HEK293 (cell line): ENCODE data around the gene LCMT1.

Experiments
- SP3 ChIP-seq: fragments of 450-650 bp; formaldehyde crosslinking; IDR thresholded peaks from 2 replicates; pipeline ENCODE4 v1.5.1; 2016; ENCODE audit warnings: missing biosample characterization, missing genetic modification characterization
- YY2 ChIP-seq: fragments of 450-650 bp; formaldehyde crosslinking; IDR thresholded peaks from 2 replicates; pipeline ENCODE4 v1.5.1; 2016; ENCODE audit warnings: missing biosample characterization, missing genetic modification characterization
- ZBTB48 ChIP-seq: fragments of 450-650 bp; formaldehyde crosslinking; IDR thresholded peaks from 2 replicates; pipeline ENCODE4 v1.5.1; 2016; ENCODE audit warnings: missing biosample characterization, missing genetic modification characterization
- ZFHX2 ChIP-seq: fragments of 450-650 bp; formaldehyde crosslinking; conservative IDR thresholded peaks from 2 replicates; pipeline ENCODE4 v1.5.1; 2016; ENCODE audit warnings: missing biosample characterization, missing genetic modification characterization
- ZNF223 ChIP-seq: fragments of 450-650 bp; formaldehyde crosslinking; IDR thresholded peaks from 2 replicates; pipeline ENCODE4 v1.5.1; 2016; ENCODE audit warnings: missing biosample characterization, missing genetic modification characterization
- ZNF324 ChIP-seq: fragments of 450-650 bp; formaldehyde crosslinking; IDR thresholded peaks from 2 replicates; pipeline ENCODE4 v1.5.1; 2016; ENCODE audit warnings: missing biosample characterization, missing genetic modification characterization
- ZNF335 ChIP-seq: fragments of 450-650 bp; formaldehyde crosslinking; conservative IDR thresholded peaks from 2 replicates; pipeline ENCODE4 v1.5.1; 2016; ENCODE audit warnings: missing biosample characterization, missing genetic modification characterization
- ZNF37A ChIP-seq: fragments of 450-650 bp; IDR thresholded peaks from 2 replicates; pipeline ENCODE4 v1.5.1; 2018; ENCODE audit warnings: missing biosample characterization, missing genetic modification characterization
- ZNF433 ChIP-seq: fragments of 450-650 bp; formaldehyde crosslinking; IDR thresholded peaks from 2 replicates; pipeline ENCODE4 v1.5.1; 2016; ENCODE audit warnings: missing biosample characterization, missing genetic modification characterization, low read depth
- ZNF529 ChIP-seq: fragments of 450-650 bp; formaldehyde crosslinking; IDR thresholded peaks from 2 replicates; pipeline ENCODE4 v1.5.1; 2017; ENCODE audit warnings: missing genetic modification characterization, missing biosample characterization; ENCODE audit not compliant: insufficient replicate concordance
- ZNF558 ChIP-seq: fragments of 450-650 bp; formaldehyde crosslinking; IDR thresholded peaks from 2 replicates; pipeline ENCODE4 v1.5.1; 2016; ENCODE audit warnings: missing biosample characterization, missing genetic modification characterization
- ZNF621 ChIP-seq: fragments of 450-650 bp; formaldehyde crosslinking; IDR thresholded peaks from 2 replicates; pipeline ENCODE4 v1.5.1; 2017; ENCODE audit warnings: missing biosample characterization, missing genetic modification characterization
- ZNF623 ChIP-seq: fragments of 450-650 bp; formaldehyde crosslinking; IDR thresholded peaks from 2 replicates; pipeline ENCODE4 v1.5.1; 2016; ENCODE audit warnings: missing biosample characterization, missing genetic modification characterization
- ZNF626 ChIP-seq: fragments of 450-650 bp; sonication (Bioruptor Pico); formaldehyde crosslinking; IDR thresholded peaks from 2 replicates; pipeline ENCODE4 v1.5.1; 2018; ENCODE audit warnings: missing biosample characterization, missing genetic modification characterization, inconsistent platforms
- ZNF664 ChIP-seq: fragments of 450-650 bp; formaldehyde crosslinking; IDR thresholded peaks from 2 replicates; pipeline ENCODE4 v1.5.1; 2016; ENCODE audit warnings: missing biosample characterization, missing genetic modification characterization
- ZNF785 ChIP-seq: fragments of 450-650 bp; formaldehyde crosslinking; IDR thresholded peaks from 2 replicates; pipeline ENCODE4 v1.5.1; 2016; ENCODE audit warnings: missing biosample characterization, missing genetic modification characterization
- TF ChIP-seq, protein P1 (sequence below): fragments of 450-650 bp; formaldehyde crosslinking; IDR thresholded peaks from 2 replicates; pipeline ENCODE4 v1.5.1; 2016; ENCODE audit warnings: missing biosample characterization, missing genetic modification characterization, borderline replicate concordance
- TF ChIP-seq, protein P2 (sequence below): fragments of 450-650 bp; formaldehyde crosslinking; optimal IDR thresholded peaks from 2 replicates; pipeline ENCODE3; 2016; ENCODE audit warnings: missing biosample characterization, mild to moderate bottlenecking, missing genetic modification characterization
- TF ChIP-seq, protein P3 (sequence below): fragments of 450-650 bp; formaldehyde crosslinking; IDR thresholded peaks from 2 replicates; pipeline ENCODE4 v1.5.1; 2016; ENCODE audit warnings: missing biosample characterization, missing genetic modification characterization
- TF ChIP-seq, protein P4 (sequence below): fragments of 450-650 bp; formaldehyde crosslinking; IDR thresholded peaks from 2 replicates; pipeline ENCODE4 v1.5.1; 2016; ENCODE audit warnings: missing biosample characterization, missing genetic modification characterization
- TF ChIP-seq, protein P5 (sequence below): fragments of 450-650 bp; formaldehyde crosslinking; IDR thresholded peaks from 2 replicates; pipeline ENCODE4 v1.5.1; 2016; ENCODE audit warnings: missing biosample characterization, missing genetic modification characterization
- TF ChIP-seq, protein P6 (sequence below): fragments of 450-650 bp; formaldehyde crosslinking; IDR thresholded peaks from 2 replicates; pipeline ENCODE4 v1.5.0; 2017; ENCODE audit warnings: missing biosample characterization, missing genetic modification characterization, borderline replicate concordance
- TF ChIP-seq, protein P7 (sequence below): fragments of 450-650 bp; formaldehyde crosslinking; IDR thresholded peaks from 2 replicates; pipeline ENCODE4 v1.5.1; 2017; ENCODE audit warnings: missing biosample characterization, missing genetic modification characterization
- TF ChIP-seq, protein P8 (sequence below): fragments of 450-650 bp; formaldehyde crosslinking; IDR thresholded peaks from 2 replicates; pipeline ENCODE4 v1.5.1; 2016; ENCODE audit warnings: missing biosample characterization, missing genetic modification characterization

LCMT1 gene

DNA sequence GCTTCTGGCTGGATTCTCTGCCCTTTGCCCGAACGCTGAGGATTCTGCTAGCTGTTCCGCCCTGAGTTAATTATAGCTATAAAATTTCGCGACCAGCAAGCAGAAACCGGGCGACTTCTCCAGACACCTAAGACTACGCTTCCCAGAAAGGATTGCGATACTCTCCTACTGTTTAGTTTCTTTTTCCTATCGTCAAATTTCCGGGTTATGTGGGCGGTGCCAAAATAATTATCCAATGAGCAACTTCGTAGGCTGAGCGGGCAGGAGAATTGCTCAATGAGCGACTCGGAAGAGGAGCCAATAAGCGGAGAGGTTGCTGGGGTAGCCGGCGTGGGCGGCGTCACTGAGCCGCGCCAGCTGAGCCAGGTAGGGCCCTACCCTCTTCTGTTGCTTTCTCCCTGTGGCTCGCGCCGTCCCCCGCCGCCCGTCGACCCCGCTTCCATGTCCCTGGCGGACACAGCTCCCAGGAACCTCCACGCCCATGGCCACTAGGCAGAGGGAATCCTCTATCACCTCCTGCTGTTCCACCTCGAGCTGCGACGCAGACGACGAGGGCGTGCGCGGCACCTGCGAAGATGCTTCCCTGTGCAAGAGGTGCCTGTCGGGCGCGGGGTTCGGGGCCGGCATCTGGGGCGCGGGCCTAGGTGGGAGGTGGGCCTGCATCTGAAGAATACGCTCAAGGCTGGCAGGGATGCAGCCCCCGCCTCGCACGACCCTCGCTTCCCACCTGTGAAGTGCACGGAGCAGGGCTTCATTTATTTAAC is at the start of gene LCMT1 (continued):
- TF ChIP-seq, protein P1, sequence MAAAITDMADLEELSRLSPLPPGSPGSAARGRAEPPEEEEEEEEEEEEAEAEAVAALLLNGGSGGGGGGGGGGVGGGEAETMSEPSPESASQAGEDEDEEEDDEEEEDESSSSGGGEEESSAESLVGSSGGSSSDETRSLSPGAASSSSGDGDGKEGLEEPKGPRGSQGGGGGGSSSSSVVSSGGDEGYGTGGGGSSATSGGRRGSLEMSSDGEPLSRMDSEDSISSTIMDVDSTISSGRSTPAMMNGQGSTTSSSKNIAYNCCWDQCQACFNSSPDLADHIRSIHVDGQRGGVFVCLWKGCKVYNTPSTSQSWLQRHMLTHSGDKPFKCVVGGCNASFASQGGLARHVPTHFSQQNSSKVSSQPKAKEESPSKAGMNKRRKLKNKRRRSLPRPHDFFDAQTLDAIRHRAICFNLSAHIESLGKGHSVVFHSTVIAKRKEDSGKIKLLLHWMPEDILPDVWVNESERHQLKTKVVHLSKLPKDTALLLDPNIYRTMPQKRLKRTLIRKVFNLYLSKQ (tag by site-specific recombination) = no peak
- TF ChIP-seq YY2 (no peak), ZNF558 (tag by site-specific recombination) (no peak), ZNF623 (tag by site-specific recombination) (no peak), ZNF324 (tag by site-specific recombination) (no peak), ZFHX2 (tag by site-specific recombination) (peak; percentile 84), ZNF626 (tag by site-specific recombination) (no peak), ZNF664 (tag by site-specific recombination) (no peak), ZNF529 (no peak), ZBTB48 (tag by site-specific recombination) (no peak), ZNF785 (tag by site-specific recombination) (no peak), ZNF223 (no peak), ZNF621 (no peak), ZNF335 (tag by site-specific recombination) (peak; percentile 90), ZNF37A (tag by site-specific recombination) (no peak), ZNF433 (tag by site-specific recombination) (no peak), SP3 (peak; percentile 89)
- TF ChIP-seq, protein P2, sequence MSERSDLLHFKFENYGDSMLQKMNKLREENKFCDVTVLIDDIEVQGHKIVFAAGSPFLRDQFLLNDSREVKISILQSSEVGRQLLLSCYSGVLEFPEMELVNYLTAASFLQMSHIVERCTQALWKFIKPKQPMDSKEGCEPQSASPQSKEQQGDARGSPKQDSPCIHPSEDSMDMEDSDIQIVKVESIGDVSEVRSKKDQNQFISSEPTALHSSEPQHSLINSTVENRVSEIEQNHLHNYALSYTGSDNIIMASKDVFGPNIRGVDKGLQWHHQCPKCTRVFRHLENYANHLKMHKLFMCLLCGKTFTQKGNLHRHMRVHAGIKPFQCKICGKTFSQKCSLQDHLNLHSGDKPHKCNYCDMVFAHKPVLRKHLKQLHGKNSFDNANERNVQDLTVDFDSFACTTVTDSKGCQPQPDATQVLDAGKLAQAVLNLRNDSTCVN (tag by site-specific recombination) = peak; percentile 85
- TF ChIP-seq, protein P3, sequence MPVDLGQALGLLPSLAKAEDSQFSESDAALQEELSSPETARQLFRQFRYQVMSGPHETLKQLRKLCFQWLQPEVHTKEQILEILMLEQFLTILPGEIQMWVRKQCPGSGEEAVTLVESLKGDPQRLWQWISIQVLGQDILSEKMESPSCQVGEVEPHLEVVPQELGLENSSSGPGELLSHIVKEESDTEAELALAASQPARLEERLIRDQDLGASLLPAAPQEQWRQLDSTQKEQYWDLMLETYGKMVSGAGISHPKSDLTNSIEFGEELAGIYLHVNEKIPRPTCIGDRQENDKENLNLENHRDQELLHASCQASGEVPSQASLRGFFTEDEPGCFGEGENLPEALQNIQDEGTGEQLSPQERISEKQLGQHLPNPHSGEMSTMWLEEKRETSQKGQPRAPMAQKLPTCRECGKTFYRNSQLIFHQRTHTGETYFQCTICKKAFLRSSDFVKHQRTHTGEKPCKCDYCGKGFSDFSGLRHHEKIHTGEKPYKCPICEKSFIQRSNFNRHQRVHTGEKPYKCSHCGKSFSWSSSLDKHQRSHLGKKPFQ (tag by site-specific recombination) = peak; percentile 10; the same call in 1 of the 2 replicates
- TF ChIP-seq, protein P4, sequence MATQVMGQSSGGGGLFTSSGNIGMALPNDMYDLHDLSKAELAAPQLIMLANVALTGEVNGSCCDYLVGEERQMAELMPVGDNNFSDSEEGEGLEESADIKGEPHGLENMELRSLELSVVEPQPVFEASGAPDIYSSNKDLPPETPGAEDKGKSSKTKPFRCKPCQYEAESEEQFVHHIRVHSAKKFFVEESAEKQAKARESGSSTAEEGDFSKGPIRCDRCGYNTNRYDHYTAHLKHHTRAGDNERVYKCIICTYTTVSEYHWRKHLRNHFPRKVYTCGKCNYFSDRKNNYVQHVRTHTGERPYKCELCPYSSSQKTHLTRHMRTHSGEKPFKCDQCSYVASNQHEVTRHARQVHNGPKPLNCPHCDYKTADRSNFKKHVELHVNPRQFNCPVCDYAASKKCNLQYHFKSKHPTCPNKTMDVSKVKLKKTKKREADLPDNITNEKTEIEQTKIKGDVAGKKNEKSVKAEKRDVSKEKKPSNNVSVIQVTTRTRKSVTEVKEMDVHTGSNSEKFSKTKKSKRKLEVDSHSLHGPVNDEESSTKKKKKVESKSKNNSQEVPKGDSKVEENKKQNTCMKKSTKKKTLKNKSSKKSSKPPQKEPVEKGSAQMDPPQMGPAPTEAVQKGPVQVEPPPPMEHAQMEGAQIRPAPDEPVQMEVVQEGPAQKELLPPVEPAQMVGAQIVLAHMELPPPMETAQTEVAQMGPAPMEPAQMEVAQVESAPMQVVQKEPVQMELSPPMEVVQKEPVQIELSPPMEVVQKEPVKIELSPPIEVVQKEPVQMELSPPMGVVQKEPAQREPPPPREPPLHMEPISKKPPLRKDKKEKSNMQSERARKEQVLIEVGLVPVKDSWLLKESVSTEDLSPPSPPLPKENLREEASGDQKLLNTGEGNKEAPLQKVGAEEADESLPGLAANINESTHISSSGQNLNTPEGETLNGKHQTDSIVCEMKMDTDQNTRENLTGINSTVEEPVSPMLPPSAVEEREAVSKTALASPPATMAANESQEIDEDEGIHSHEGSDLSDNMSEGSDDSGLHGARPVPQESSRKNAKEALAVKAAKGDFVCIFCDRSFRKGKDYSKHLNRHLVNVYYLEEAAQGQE (tag by site-specific recombination) = peak; percentile 11; the same call in 1 of the 2 replicates
- TF ChIP-seq, protein P5, sequence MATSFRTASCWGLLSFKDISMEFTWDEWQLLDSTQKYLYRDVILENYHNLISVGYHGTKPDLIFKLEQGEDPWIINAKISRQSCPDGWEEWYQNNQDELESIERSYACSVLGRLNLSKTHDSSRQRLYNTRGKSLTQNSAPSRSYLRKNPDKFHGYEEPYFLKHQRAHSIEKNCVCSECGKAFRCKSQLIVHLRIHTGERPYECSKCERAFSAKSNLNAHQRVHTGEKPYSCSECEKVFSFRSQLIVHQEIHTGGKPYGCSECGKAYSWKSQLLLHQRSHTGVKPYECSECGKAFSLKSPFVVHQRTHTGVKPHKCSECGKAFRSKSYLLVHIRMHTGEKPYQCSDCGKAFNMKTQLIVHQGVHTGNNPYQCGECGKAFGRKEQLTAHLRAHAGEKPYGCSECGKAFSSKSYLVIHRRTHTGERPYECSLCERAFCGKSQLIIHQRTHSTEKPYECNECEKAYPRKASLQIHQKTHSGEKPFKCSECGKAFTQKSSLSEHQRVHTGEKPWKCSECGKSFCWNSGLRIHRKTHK = no peak
- TF ChIP-seq, protein P6, sequence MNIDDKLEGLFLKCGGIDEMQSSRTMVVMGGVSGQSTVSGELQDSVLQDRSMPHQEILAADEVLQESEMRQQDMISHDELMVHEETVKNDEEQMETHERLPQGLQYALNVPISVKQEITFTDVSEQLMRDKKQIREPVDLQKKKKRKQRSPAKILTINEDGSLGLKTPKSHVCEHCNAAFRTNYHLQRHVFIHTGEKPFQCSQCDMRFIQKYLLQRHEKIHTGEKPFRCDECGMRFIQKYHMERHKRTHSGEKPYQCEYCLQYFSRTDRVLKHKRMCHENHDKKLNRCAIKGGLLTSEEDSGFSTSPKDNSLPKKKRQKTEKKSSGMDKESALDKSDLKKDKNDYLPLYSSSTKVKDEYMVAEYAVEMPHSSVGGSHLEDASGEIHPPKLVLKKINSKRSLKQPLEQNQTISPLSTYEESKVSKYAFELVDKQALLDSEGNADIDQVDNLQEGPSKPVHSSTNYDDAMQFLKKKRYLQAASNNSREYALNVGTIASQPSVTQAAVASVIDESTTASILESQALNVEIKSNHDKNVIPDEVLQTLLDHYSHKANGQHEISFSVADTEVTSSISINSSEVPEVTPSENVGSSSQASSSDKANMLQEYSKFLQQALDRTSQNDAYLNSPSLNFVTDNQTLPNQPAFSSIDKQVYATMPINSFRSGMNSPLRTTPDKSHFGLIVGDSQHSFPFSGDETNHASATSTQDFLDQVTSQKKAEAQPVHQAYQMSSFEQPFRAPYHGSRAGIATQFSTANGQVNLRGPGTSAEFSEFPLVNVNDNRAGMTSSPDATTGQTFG = no peak
- TF ChIP-seq, protein P7, sequence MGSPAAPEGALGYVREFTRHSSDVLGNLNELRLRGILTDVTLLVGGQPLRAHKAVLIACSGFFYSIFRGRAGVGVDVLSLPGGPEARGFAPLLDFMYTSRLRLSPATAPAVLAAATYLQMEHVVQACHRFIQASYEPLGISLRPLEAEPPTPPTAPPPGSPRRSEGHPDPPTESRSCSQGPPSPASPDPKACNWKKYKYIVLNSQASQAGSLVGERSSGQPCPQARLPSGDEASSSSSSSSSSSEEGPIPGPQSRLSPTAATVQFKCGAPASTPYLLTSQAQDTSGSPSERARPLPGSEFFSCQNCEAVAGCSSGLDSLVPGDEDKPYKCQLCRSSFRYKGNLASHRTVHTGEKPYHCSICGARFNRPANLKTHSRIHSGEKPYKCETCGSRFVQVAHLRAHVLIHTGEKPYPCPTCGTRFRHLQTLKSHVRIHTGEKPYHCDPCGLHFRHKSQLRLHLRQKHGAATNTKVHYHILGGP (tag by site-specific recombination) = no peak
- TF ChIP-seq, protein P8, sequence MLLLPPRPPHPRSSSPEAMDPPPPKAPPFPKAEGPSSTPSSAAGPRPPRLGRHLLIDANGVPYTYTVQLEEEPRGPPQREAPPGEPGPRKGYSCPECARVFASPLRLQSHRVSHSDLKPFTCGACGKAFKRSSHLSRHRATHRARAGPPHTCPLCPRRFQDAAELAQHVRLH = peak; percentile 98
